ENCODE data around the gene TAF13. TPM values are rescaled to one million over a fixed set of nuclear protein-coding genes. Genes with fewer than 3 reads are reported as not detected.

TAF13 gene
- polyA plus RNA-seq, 1 donor from 2014 or later: 60.1 TPM

DNA sequence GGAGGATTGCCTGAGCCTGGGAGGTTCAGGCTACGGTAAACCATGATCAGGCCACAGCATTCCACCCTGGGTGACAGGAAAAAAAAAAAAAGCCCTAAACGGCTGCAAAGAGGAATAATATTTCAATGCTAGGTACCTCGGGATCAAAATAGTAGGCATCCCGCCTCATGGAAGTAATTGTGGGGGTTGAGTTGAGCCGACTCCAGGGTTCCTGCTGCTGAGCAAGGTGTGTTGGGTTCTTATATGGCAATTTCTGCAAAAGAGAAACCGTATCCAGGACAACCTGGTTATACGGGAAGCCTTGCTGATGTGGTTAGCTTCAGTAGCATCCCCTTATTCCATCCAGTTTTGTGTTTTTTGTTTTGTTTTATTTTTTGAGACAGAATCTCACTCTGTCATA is 32.0 kb upstream of the TAF13 start:
- no peaks in the 10 kb centered on the region for H3K36me3 ChIP-seq (ENCODE audit: insufficient read depth, low read length)
- H3K27ac ChIP-seq (ENCODE audit: low read length): no peak overlapping the region
- H3K9ac ChIP-seq (ENCODE audit: low read length): no peak overlapping the region
- no peaks in the 10 kb centered on the region for H3K27me3 ChIP-seq (ENCODE audit: insufficient read depth, low read depth, low read length)
- no peak overlapping the region for H2AFZ ChIP-seq (ENCODE audit: low read depth, low read length)
- no peaks in the 10 kb centered on the region for H4K20me1 ChIP-seq (ENCODE audit: insufficient read depth)
- no peaks in the 10 kb centered on the region for H3K79me2 ChIP-seq (replicated peaks; ENCODE audit: insufficient read depth, low read length)
- no peak overlapping the region for H3K4me2 ChIP-seq (ENCODE audit: low read length)
- H3K4me3 ChIP-seq (ENCODE audit: low read length): no peak overlapping the region
- TF ChIP-seq, protein P1, sequence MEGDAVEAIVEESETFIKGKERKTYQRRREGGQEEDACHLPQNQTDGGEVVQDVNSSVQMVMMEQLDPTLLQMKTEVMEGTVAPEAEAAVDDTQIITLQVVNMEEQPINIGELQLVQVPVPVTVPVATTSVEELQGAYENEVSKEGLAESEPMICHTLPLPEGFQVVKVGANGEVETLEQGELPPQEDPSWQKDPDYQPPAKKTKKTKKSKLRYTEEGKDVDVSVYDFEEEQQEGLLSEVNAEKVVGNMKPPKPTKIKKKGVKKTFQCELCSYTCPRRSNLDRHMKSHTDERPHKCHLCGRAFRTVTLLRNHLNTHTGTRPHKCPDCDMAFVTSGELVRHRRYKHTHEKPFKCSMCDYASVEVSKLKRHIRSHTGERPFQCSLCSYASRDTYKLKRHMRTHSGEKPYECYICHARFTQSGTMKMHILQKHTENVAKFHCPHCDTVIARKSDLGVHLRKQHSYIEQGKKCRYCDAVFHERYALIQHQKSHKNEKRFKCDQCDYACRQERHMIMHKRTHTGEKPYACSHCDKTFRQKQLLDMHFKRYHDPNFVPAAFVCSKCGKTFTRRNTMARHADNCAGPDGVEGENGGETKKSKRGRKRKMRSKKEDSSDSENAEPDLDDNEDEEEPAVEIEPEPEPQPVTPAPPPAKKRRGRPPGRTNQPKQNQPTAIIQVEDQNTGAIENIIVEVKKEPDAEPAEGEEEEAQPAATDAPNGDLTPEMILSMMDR (IDR thresholded peaks at IDR 0.05; ENCODE audit: poor library complexity, severe bottlenecking): no peak
- TF ChIP-seq SMC3 (conservative IDR thresholded peaks at IDR 0.05; ENCODE audit: poor library complexity) (no peak), POLR2AphosphoS5 (IDR thresholded peaks at IDR 0.05) (no peak), RAD21 (conservative IDR thresholded peaks at IDR 0.05) (no peak), EP300 (conservative IDR thresholded peaks at IDR 0.05; ENCODE audit: poor library complexity, severe bottlenecking) (no peak), EZH2 (IDR thresholded peaks at IDR 0.05; ENCODE audit: borderline replicate concordance, insufficient read depth, low read length, poor library complexity, severe bottlenecking) (no peak), TAF1 (IDR thresholded peaks at IDR 0.05; ENCODE audit: low read depth) (no peak), MXI1 (conservative IDR thresholded peaks at IDR 0.05; ENCODE audit: poor library complexity, severe bottlenecking) (no peak)
- TF ChIP-seq, protein P2, sequence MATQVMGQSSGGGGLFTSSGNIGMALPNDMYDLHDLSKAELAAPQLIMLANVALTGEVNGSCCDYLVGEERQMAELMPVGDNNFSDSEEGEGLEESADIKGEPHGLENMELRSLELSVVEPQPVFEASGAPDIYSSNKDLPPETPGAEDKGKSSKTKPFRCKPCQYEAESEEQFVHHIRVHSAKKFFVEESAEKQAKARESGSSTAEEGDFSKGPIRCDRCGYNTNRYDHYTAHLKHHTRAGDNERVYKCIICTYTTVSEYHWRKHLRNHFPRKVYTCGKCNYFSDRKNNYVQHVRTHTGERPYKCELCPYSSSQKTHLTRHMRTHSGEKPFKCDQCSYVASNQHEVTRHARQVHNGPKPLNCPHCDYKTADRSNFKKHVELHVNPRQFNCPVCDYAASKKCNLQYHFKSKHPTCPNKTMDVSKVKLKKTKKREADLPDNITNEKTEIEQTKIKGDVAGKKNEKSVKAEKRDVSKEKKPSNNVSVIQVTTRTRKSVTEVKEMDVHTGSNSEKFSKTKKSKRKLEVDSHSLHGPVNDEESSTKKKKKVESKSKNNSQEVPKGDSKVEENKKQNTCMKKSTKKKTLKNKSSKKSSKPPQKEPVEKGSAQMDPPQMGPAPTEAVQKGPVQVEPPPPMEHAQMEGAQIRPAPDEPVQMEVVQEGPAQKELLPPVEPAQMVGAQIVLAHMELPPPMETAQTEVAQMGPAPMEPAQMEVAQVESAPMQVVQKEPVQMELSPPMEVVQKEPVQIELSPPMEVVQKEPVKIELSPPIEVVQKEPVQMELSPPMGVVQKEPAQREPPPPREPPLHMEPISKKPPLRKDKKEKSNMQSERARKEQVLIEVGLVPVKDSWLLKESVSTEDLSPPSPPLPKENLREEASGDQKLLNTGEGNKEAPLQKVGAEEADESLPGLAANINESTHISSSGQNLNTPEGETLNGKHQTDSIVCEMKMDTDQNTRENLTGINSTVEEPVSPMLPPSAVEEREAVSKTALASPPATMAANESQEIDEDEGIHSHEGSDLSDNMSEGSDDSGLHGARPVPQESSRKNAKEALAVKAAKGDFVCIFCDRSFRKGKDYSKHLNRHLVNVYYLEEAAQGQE (IDR thresholded peaks at IDR 0.05; ENCODE audit: borderline replicate concordance): no peak
- no peaks in the 10 kb centered on the region for H3F3A ChIP-seq (ENCODE audit: insufficient read depth, low read length, poor library complexity, severe bottlenecking)
- H3K9me3 ChIP-seq (ENCODE audit: low read length): no peaks in the 10 kb centered on the region
- no peaks in the 10 kb centered on the region for H3K9me2 ChIP-seq (ENCODE audit: insufficient read depth, low read length)

DNA sequence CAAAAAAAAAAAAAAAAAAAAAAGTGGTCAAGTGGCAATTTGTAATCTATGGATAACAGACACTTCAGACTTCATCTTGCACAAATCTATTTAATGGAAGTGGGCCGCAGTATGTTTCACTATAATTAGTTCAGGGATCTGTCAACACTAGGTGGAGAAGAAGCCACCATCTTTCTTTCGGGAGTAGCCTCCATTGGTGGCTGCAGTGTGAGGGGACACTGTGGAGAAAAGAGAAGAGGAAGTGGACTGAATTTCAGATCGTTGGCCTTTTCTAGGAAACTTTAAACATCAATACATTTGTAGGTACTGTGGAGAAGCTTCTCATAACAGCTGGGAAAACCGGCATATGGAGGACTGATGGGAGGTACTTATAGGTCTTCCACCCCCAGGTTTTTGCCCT is 30.1 kb upstream of the TAF13 start:
- no peaks in the 10 kb centered on the region for H3F3A ChIP-seq (ENCODE audit: insufficient read depth, low read length, poor library complexity, severe bottlenecking)
- no peak overlapping the region for H3K9ac ChIP-seq (ENCODE audit: low read length)
- peaks cover 7% of the 10 kb centered on the region for H3K79me2 ChIP-seq (replicated peaks; ENCODE audit: insufficient read depth, low read length)
- H3K4me2 ChIP-seq (ENCODE audit: low read length): no peak overlapping the region
- H3K27ac ChIP-seq (ENCODE audit: low read length): no peak overlapping the region
- no peaks in the 10 kb centered on the region for H3K9me2 ChIP-seq (ENCODE audit: insufficient read depth, low read length)
- no peaks in the 10 kb centered on the region for H3K9me3 ChIP-seq (ENCODE audit: low read length)
- no peak overlapping the region for H2AFZ ChIP-seq (ENCODE audit: low read depth, low read length)
- no peaks in the 10 kb centered on the region for H3K27me3 ChIP-seq (ENCODE audit: insufficient read depth, low read depth, low read length)
- no peaks in the 10 kb centered on the region for H3K36me3 ChIP-seq (ENCODE audit: insufficient read depth, low read length)
- no peak for TF ChIP-seq MXI1 (conservative IDR thresholded peaks at IDR 0.05; ENCODE audit: poor library complexity, severe bottlenecking)
- no peak for TF ChIP-seq EP300 (conservative IDR thresholded peaks at IDR 0.05; ENCODE audit: poor library complexity, severe bottlenecking)
- TF ChIP-seq, protein P2 (IDR thresholded peaks at IDR 0.05; ENCODE audit: borderline replicate concordance): no peak
- TF ChIP-seq TAF1 (IDR thresholded peaks at IDR 0.05; ENCODE audit: low read depth): no peak
- no peak for TF ChIP-seq SMC3 (conservative IDR thresholded peaks at IDR 0.05; ENCODE audit: poor library complexity)
- TF ChIP-seq EZH2 (IDR thresholded peaks at IDR 0.05; ENCODE audit: borderline replicate concordance, insufficient read depth, low read length, poor library complexity, severe bottlenecking): no peak
- TF ChIP-seq RAD21 (conservative IDR thresholded peaks at IDR 0.05): no peak
- TF ChIP-seq, protein P1 (IDR thresholded peaks at IDR 0.05; ENCODE audit: poor library complexity, severe bottlenecking): no peak
- H4K20me1 ChIP-seq (ENCODE audit: insufficient read depth): no peaks in the 10 kb centered on the region
- H3K4me3 ChIP-seq (ENCODE audit: low read length): no peak overlapping the region

Data from neural cell (in vitro differentiated cells).